ENCODE measurements around the gene CFAP46. TPM values are rescaled to one million over a fixed set of nuclear protein-coding genes. Genes with fewer than 3 reads are reported as not detected.
"Not testable (repeated sequence)": the region's sequence is repeated elsewhere in the genome, so short reads cannot be mapped to it uniquely, and the experiment has no call there.

CFAP46 gene
- polyA plus RNA-seq, 3 donors from 2014 or later, result not detected

DNA sequence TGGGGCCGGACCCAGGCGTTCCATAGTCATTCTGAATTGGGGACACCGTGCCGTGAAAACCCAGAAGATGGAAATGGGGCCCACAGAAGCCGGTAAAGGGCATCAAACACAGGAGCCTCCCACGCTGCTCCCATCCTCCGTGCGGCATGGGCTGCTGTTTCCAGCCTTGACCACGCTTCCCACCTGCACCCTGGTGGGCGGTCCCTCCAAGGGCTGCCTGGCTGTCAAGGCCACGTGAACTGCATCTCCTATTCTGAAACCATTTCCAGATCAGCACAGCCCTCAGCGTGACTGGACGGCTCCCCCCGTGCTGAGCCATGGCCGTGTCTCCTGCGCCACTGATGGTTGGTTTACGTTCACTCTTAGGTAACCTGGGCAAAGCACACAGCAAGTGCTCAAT is 14.1 kb downstream of the CFAP46 start:
- H3K36me3 Mint-ChIP-seq, result no peaks in the 10 kb centered on the region
- no peaks in the 10 kb centered on the region for H3K27me3 Mint-ChIP-seq (ENCODE audit: low read depth in 3 of 3)
- H3K4me1 Mint-ChIP-seq, result no peaks in the 10 kb centered on the region
- H3K9me3 Mint-ChIP-seq, result no peaks in the 10 kb centered on the region
- H3K4me3 Mint-ChIP-seq, result no peak overlapping the region
- H3K27ac Mint-ChIP-seq, result no peak overlapping the region
- no peak for DNase-seq

DNA sequence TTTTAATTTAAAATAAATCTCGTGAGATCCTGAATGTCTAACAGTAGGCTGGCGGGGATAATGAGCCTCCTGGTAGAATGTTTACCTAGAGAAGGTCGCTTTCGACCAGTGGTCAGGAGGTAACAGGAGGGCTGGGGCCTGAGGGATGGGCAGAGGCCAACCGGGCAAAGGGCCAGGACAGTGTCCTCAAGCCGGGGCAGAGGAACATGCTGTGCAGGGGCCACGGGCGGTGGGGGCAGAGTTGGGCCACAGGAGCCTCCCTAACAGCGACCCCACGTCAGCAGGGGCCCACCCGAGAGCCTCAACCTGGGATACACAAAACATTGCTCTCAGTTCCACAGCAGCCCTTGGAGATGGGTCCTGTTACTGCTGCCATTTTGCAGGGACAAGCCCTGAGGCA is 14.5 kb downstream of the CFAP46 start:
- no peaks in the 10 kb centered on the region for H3K9me3 Mint-ChIP-seq
- H3K36me3 Mint-ChIP-seq, result no peaks in the 10 kb centered on the region
- DNase-seq, result no peak
- no peaks in the 10 kb centered on the region for H3K4me1 Mint-ChIP-seq
- no peaks in the 10 kb centered on the region for H3K27me3 Mint-ChIP-seq (ENCODE audit: low read depth in 3 of 3)
- H3K4me3 Mint-ChIP-seq, result no peak overlapping the region
- no peak overlapping the region for H3K27ac Mint-ChIP-seq

DNA sequence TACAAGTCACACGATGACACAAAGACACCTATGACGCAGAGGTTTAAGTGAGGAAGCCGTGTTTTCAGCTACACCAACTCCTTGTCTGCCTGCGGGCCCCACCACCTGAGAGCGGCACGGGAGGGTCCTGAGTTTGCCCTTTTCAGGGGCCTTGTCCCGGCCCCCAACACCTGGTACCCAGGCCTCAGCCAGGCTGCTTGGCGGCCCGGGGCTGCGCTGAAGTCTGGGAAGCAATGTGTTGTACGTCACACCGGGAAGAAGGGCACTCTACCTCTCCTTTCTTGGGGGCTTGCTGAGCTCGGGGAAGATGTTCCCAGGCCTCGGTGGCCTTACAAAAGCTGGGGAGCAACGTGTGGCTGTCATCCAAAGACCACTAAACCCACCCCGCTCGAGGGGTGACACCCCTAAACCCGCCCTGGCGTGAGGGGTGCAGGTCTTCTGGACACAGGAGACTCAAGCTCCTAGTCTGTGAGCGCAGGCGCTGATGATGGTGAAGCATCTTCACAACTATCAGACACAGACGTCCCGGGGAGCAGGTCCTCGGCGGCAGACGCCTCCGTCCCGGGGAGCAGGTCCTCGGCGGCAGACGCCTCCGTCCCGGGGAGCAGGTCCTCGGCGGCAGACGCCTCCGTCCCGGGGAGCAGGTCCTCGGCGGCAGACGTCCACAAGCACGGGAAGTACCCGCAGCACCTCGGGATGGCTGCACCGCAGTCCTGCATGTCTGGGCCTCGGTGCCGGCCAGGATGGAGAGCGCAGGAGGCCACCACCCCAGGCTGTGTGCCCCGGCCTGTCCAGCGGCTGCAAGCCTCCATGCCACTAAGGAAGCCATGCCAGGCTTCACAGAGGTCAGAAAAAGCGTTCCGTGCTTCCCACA is 15.4 kb downstream of the CFAP46 start:
- Mint-ChIP-seq H3K4me3 (no peak overlapping the region), H3K9me3 (no peaks in the 10 kb centered on the region), H3K36me3 (no peaks in the 10 kb centered on the region), H3K27ac (no peak overlapping the region), H3K4me1 (no peaks in the 10 kb centered on the region), H3K27me3 (ENCODE audit: low read depth in 3 of 3) (no peaks in the 10 kb centered on the region)
- no peak for DNase-seq

DNA sequence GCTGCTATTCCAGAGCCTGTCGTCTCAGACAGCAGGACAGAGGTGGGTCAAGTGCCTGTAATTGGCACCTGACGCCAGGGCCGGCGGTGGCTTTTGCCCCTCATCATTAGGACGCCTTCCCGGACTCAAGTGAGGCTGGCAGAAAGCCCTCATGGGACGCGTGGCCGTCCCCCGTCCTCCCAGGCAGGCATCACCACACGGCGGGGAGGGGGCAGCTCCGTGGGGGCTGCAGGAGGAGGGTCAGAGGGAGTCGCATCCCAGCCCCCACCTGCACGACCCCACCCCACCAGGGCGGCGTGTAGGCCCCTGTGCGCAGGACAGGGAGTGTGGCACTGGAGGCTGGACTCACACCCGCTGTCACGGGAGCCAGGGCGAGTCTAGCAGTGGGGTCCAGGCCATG is 16.3 kb downstream of the CFAP46 start:
- H3K4me3 Mint-ChIP-seq, result no peak overlapping the region
- no peak for DNase-seq
- no peaks in the 10 kb centered on the region for H3K4me1 Mint-ChIP-seq

DNA sequence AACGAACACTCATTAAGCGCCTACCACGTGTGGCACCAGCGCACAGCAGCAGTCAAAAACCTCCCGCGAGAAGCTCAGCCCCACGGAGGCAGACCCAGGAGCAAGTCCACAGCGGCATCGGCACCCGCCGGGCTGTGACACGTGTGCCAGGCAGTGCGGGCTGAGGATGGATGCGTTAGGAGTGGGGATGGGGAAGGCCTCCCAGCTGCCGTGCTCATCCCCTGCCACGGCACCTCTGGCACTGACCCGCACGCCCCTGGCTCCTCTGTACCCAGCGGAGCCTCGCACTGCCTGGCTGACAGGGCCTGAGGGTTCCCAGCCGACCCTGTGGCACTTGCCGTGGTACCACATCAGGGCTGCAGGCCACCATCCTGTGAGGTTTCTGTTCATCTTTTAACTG is 16.8 kb downstream of the CFAP46 start:
- no peak overlapping the region for H3K27ac Mint-ChIP-seq
- H3K36me3 Mint-ChIP-seq, result no peaks in the 10 kb centered on the region
- no peak overlapping the region for H3K4me3 Mint-ChIP-seq
- H3K9me3 Mint-ChIP-seq, result no peaks in the 10 kb centered on the region
- DNase-seq, result no peak
- H3K4me1 Mint-ChIP-seq, result no peaks in the 10 kb centered on the region
- H3K27me3 Mint-ChIP-seq (ENCODE audit: low read depth in 3 of 3), result no peaks in the 10 kb centered on the region

More for the DNA sequence above, 16.3 kb downstream of the CFAP46 start:
- H3K27me3 Mint-ChIP-seq (ENCODE audit: low read depth in 3 of 3), result no peaks in the 10 kb centered on the region
- no peaks in the 10 kb centered on the region for H3K36me3 Mint-ChIP-seq
- no peak overlapping the region for H3K27ac Mint-ChIP-seq
- H3K9me3 Mint-ChIP-seq, result no peaks in the 10 kb centered on the region

DNA sequence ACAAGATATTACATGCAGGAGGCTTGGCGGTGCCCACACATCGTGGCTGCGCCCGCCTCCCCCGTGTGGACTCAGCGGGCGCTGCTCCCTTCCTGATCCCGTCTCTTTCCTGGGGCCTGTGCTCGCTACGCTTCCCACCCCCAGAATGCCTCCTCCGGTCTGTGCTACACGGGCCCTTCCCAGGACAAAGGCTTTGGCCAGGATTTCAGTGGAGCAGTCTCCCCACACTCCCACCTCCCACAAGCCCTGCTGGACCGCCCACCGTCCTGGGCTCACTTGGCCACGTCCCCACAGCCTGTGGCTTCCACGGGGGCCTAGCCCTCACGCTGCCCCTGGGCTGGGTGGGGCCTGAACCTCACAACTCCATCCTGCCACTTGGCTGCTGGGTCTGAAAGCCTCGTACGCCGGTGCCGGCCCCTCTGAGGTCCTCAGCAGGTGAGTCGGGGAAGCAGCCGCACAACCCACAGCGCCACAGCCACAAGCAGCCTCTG is 17.3 kb downstream of the CFAP46 start:
- no peak overlapping the region for H3K27ac Mint-ChIP-seq
- no peak overlapping the region for H3K4me3 Mint-ChIP-seq
- H3K36me3 Mint-ChIP-seq, result no peaks in the 10 kb centered on the region
- no peak for DNase-seq
- no peaks in the 10 kb centered on the region for H3K4me1 Mint-ChIP-seq
- H3K27me3 Mint-ChIP-seq (ENCODE audit: low read depth in 3 of 3), result no peaks in the 10 kb centered on the region
- no peaks in the 10 kb centered on the region for H3K9me3 Mint-ChIP-seq

DNA sequence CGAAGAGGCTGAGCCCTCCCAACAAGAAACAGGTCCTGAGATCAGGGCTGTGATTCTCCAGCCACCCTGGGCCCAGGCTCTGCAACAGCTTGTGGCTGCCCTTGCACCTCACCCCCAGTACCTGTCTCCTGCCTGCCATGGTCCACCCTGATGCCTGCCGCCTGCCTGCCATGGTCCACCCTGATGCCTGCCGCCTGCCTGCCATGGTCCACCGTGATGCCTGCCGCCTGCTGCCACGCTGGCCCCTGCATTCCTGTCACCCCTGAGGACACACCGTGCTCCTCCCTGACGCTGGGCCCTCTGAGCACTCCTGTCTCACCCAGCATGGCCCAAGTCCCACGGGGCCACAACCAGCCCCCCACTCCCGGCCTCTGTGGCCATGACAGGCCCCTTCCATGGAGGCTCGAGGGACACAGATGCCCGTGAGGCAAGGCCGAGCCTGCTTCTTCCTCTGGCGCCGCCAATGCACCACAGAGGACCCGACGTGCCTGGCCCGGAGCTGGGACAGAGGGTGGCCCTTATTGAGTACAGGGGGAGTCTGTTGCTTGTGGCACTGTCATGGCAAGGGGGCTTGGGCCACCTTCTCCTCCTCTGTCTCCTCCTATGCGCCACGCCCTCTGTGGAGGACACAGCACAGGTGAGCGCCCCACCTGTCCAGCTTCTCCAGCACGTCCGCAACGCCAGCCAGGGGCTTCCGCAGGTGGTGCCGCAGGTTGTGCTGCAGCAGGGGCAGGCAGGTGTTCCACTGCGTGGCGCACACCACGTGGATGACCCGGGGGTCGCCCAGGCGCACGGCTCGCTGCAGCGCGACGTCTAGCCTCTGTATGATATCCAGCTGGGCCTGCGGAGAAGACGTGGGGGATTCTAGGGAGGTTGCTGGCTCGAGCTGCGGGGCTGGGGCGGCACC is 18.1 kb downstream of the CFAP46 start:
- no peaks in the 10 kb centered on the region for H3K9me3 Mint-ChIP-seq
- no peaks in the 10 kb centered on the region for H3K36me3 Mint-ChIP-seq
- no peaks in the 10 kb centered on the region for H3K27me3 Mint-ChIP-seq (ENCODE audit: low read depth in 3 of 3)
- H3K4me1 Mint-ChIP-seq, result no peaks in the 10 kb centered on the region
- no peak overlapping the region for H3K4me3 Mint-ChIP-seq
- no peak overlapping the region for H3K27ac Mint-ChIP-seq
- no peak for DNase-seq

DNA sequence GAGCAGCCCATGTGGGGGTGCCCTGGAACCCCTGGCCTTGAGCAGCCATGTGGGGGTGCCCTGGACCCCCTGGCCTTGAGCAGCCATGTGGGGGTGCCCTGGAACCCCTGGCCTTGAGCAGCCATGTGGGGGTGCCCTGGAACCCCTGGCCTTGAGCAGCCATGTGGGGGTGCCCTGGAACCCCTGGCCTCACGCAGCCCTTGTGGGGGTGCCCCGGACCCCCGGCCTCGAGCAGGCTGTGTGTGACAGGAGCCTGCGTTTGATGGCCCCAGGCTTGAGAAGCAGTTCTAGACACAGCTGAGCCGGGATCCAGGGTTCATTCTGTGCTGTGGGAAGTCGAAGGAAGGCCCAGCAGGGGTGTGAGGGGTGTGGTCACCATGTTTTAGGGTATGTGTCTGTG is 19.0 kb downstream of the CFAP46 start:
- DNase-seq; H3K36me3 Mint-ChIP-seq; H3K27me3 Mint-ChIP-seq (ENCODE audit: low read depth in 3 of 3); H3K9me3 Mint-ChIP-seq; H3K4me1 Mint-ChIP-seq; H3K27ac Mint-ChIP-seq; H3K4me3 Mint-ChIP-seq: not testable (repeated sequence)

DNA sequence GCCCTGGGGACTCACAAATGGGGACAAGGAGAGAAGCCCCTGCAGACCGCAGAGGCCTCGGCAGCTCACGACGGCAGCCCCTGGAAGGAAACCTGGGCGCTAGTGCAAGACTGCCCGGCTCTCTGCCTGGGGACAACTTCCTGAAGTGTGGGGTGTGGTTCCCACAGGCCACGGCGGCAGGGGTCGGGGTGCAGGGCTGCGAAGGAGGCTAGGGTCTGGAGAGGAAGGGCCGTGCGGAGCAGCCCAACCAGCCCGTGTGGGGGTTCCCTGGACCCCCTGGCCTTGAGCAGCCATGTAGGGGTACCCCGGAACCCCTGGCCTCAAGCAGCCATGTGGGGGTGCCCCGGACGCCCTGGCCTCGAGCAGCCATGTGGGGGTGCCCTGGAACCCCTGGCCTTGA is 19.5 kb downstream of the CFAP46 start:
- no peak for DNase-seq
- Mint-ChIP-seq H3K9me3 (no peaks in the 10 kb centered on the region), H3K4me3 (no peak overlapping the region), H3K4me1 (no peaks in the 10 kb centered on the region), H3K27ac (no peak overlapping the region), H3K36me3 (no peaks in the 10 kb centered on the region), H3K27me3 (ENCODE audit: low read depth in 3 of 3) (no peaks in the 10 kb centered on the region)

DNA sequence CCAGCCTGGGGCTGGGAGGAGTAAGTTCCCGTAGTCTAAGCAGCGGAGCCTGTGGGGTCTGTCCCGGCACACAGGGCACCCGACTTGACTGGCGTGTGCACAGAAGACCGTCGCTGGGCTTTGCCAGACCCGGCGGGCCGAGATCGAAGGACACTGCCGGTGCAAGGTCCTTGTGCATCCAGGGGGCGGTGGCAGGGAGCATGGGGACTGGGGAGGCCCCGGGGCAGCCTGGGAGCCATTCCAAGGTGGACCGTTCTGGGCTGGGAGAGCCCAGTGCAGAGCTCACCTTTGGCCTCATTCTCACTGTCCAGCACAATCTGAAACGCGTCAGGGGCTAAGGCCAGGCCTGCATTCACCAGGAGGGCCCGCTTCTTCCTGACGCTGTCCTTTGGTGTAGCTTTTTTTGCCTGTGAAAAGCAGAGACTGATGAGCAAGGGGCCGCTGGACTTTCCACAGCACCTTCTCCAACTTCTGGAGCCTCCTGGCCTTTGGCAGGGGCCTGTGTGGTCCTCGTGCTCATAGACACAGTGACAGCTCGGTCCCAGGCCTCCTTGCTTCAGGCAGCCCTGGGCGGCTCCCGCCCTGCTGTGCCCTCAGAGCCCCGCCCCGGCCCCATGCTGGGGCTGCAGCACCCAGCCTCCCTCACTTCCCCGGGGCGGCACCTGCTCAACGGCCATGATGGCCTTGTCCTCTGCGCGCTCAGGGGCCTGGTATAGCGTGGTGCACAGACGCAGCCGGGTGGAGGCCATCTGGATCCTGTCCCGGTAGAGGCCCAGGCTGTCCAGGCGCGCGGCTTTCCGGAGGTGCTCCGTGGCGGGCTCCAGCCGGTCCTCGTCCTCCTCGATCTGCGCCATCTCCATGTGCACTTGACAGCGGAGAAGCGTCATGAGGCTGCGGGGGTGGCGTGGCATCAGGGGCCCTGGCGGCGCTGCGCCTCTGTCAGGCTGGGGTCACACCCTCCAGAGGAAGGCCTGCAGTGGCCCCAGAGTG is 20.3 kb downstream of the CFAP46 start:
- Mint-ChIP-seq H3K27me3 (ENCODE audit: low read depth in 3 of 3) (no peaks in the 10 kb centered on the region), H3K4me1 (no peaks in the 10 kb centered on the region), H3K4me3 (no peak overlapping the region), H3K36me3 (no peaks in the 10 kb centered on the region), H3K27ac (no peak overlapping the region), H3K9me3 (no peaks in the 10 kb centered on the region)
- no peak for DNase-seq

DNA sequence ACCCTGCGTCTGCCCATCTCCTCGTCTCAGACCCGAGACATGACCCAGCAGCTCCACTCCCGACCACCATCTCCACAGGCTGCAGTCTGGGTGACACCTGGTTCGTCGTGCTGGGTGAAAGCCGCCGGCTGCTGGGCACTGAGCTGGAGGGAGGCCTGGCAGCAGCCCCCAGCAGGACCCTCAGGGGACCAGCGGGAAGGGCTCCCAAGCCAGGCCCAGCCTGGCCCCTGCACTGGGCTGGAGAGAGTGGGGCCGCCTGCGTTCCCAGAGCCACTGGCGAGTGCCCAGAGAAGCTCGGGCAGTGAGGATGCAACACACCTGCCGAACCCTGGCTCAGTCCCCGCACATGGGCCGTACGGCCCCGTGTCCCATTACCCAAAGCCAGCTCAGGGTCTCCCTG is 21.3 kb downstream of the CFAP46 start:
- Mint-ChIP-seq H3K9me3 (no peaks in the 10 kb centered on the region), H3K27me3 (ENCODE audit: low read depth in 3 of 3) (no peaks in the 10 kb centered on the region), H3K27ac (no peak overlapping the region), H3K4me1 (no peaks in the 10 kb centered on the region), H3K36me3 (no peaks in the 10 kb centered on the region), H3K4me3 (no peak overlapping the region)
- DNase-seq, result no peak

DNA sequence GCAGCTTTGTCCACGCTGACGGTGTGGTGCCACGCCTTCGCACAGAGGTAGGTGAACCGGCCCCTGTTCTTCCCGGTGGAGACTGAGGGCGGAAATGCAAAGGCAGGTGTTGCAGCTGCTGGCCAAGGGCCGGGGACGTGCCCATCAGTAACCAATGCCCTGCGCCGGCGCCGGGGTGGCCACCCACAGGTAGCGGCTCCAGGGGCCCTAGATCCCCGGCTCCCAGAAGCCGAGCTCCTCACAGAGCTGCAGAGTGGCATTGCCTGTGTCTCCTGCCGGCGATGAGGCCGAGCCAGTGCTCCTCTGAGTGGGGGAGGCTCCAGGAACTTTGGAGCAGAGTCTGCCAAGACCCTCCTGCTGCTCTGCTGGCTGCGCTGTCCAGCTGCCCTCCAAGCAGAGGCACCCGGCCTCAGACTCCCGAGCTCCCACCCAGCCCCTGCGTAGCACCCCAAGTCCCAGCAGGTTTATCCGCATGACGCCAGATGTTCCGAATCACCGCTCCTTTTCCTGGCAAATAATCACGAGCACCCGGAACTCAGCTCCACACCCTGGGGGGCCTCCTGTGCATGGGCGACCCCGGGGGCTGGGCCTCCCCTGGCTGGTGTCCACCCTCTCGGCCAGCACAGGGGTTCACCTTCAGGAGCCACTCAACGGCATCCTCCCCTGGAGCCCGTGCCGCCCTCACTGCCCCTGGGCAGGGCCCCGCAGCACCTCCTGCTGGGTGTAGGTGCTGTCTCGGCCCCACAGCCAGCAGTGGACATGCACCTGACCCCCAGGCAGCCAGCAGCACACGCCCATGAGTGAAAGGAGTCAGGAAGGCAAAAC is 22.1 kb downstream of the CFAP46 start:
- Mint-ChIP-seq H3K36me3 (no peaks in the 10 kb centered on the region), H3K27me3 (ENCODE audit: low read depth in 3 of 3) (no peaks in the 10 kb centered on the region), H3K4me3 (no peak overlapping the region), H3K4me1 (no peaks in the 10 kb centered on the region), H3K9me3 (no peaks in the 10 kb centered on the region), H3K27ac (no peak overlapping the region)
- no peak for DNase-seq
